DND-41 (cell line): ENCODE measurements around the gene GPR82.

Experiments used
- EZH2 ChIP-seq: IDR thresholded peaks from 3 replicates; pipeline ENCODE4 v1.6.1; 2012; ENCODE audit warnings: borderline replicate concordance, low read depth, mild to moderate bottlenecking, moderate library complexity, low read length, inconsistent platforms; ENCODE audit not compliant: severe bottlenecking
- TF ChIP-seq, protein P1 (sequence below): IDR thresholded peaks from 2 replicates; pipeline ENCODE4 v1.5.1; 2012; ENCODE audit warnings: borderline replicate concordance, low read length, moderate library complexity, mild to moderate bottlenecking; ENCODE audit not compliant: poor library complexity, severe bottlenecking; ENCODE audit errors: extremely low read depth

DNA sequence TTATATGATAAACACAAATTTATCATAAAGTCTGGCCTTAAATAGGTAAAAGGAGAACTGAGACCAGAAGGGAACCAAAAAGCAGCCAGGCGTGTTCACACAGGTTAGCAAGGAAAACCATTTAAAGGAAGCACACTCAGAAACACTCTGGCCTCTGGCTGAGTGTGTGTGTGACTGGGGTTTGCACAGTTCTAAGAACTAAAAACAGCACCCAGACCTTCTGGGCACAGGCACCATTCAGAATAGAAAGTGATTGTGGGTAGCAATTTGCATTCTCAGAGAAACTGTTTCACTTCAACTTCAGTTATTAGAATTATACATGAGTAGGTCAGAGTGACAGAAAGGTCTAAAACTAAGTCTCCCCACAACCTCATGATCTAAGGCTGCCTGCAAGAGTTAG is 10.0 kb downstream of the GPR82 start:
- TF ChIP-seq EZH2, result no peak
- TF ChIP-seq, protein P1, sequence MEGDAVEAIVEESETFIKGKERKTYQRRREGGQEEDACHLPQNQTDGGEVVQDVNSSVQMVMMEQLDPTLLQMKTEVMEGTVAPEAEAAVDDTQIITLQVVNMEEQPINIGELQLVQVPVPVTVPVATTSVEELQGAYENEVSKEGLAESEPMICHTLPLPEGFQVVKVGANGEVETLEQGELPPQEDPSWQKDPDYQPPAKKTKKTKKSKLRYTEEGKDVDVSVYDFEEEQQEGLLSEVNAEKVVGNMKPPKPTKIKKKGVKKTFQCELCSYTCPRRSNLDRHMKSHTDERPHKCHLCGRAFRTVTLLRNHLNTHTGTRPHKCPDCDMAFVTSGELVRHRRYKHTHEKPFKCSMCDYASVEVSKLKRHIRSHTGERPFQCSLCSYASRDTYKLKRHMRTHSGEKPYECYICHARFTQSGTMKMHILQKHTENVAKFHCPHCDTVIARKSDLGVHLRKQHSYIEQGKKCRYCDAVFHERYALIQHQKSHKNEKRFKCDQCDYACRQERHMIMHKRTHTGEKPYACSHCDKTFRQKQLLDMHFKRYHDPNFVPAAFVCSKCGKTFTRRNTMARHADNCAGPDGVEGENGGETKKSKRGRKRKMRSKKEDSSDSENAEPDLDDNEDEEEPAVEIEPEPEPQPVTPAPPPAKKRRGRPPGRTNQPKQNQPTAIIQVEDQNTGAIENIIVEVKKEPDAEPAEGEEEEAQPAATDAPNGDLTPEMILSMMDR, result no peak
